Stimulated activated CD8-positive, alpha-beta memory T cell treated with anti-CD3 and anti-CD28 coated beads, Interleukin-7, amount 100 ng/mL, for 48 hours (primary cell): ENCODE measurements around the gene LSP1.
A peak's percentile ranks its signal among the peaks of the same experiment; 100 is the strongest.

Experiments used
- DNase-seq, 2 donors: peaks; one replicate each; pipeline ENCODE4 v3.0.0-alpha.2; 2020; ENCODE audit warnings: low read depth in 1 of 2; ENCODE audit errors: extremely low read depth in 1 of 2

Gene LSP1

DNA sequence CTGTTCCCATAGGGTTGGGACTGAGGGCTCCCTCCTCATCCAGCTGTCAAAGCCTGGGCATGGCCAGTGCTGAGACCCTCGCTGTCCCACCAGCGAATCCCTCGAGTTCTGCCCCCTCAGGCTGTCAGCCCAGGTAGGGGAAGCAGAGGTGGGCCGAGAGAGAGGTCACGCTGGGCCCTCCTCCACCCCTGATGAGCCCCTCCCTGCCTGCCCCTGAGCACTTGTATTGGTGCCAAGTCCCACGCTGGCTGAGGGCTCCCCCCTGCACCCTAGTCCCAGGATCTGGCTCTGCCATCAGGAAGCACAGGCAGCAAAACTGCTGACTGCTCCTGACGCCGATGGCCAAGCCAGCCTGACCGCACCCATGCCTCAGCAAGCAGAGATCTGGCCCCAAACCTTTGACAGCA is 35.5 kb downstream of the LSP1 start:
- DNase-seq: no peak

DNA sequence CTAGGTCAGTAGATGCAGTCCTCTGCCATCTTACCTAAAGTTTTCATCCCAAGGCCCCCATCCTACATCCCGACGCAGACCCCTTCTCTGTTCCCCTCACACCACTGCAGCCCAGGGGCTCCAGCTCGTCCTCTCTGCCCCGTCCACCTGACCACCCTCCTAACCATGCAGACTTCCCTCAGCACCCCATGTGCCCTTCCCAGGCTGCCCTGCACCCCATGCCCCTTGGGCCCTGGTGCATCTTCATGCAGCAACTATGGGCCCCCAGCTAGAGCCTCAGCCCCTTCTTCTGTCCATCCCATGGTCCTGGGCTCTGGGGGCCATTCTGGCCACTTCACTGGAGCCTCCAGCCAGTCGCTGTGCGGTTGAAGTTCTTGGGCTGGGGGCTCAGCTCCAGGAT is 35.9 kb downstream of the LSP1 start:
- no peak for DNase-seq

DNA sequence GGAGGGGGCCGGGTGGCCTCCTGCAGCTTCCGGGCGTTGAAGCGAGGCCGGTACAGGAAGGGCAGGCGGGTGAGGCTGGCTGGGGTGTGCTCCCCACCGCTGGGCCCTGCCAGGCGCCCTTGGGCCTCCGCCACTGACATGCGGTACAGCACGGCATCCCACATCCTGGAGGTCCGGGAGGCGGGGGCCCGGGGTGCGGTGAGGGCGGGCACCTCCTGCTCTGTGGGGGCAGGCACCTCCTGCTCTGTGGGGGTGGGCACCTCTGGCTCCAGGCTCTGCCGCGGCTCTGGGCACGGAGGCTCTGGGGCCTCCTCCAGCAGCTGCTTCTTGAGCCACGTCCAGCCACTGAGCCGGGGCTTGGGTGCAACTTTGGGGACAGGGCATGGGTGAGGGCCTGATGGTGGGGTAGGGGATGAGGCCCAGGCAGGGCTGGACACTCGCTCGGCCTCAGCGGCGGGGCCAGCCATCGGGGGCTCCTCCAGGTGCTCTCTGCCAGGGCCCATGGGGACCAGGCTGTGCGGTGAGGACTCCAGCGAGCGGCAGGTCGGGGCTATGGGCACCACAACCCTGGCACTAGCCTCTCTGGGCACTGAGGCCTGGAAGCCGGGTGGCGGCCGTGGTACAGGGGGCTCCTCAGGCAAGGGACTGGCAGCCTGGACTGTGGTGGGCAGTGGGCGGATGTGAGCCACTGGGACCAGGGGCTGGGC is 36.5 kb downstream of the LSP1 start:
- DNase-seq: peak; percentile 63 to 66

DNA sequence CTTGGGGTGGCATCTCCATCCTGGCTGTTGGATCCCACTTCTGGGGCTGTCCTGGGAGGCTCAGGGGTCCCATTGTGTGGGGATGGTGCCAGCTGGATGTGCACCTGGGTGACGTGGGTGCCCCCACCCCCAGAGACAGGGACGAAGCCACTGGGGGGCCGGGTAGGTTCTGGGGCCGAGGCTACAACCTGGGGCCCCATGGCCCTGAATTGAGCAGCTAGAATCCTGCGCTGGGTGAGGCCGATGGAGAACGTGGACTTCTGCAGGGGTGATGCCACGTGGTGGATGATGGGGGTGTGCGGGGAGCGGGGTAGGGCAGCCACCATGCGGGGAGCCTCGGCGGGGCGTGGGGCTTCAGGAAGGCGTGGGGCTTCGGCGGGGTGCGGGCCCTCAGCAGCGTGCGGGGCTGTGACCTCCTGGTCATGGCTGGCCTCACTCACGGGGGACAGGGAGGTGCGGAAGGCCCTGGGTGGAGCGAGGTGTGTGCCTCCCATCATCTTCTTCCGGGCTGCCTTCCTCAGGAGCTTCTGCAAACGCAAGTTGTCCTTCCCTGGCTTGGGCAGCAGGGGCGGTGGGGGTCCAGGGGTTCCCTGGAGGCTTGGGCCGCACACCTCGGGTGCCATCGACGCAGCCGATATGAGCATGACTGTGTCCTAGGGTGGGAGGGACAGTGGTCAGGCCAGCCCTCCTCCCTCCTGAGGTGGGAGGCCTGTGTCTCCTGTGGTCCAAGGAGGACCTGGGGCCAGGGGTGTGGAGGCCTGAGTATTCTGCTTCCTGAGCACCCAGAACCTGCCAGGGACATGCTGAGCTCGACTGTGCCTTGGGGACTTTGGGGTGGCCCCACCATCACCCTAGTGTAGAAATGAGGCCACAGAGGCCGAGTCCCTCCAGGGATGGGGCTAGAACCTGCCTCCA is 37.3 kb downstream of the LSP1 start:
- no peak for DNase-seq

DNA sequence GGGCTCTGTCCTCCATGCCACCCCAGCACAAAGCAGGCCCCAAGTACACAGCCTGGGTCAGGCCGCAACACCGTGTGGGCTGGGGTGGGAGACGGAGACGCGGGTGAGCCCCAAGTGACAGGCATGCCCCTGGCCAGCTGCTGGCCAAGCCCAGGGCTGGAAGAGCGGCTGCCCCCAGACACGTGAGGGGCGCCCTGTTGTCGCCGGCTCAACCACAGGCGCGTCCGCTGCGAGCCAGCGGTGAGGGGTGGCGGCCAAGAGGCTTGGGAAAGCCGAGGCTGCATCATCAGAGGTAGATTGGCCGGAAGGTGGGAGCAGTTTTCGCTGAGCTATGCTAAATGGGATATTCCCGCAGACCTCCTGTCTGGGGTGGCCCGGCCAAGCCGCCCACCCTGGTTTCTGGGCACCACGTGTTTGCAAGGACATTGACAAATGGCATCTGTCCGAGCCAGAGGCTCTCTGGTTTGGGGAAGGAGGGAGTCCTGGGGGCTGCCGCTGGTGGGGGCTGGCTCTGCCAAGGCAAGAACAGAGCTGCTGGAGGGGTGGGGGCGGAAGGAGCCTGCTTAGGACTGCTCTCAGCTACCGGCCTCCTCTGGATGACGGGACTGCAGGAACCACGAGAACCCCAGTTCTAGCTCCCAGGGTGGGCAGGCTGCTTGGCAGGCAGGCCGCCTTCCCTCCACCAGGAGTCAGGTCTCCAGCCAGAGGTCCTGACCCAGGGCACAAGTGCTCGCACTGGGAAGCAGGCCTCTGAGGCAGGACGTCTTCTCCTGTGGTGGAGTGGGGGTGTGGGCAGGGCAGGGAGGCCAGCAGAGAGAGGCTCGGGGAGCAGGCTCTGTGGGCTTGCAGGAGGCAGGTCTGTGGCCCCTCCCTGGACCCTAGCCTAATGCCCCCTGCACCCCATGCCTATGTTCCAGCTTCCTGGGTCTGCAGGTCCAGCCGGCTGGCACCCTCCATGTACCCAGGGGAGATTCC is 38.3 kb downstream of the LSP1 start:
- DNase-seq: no peak

DNA sequence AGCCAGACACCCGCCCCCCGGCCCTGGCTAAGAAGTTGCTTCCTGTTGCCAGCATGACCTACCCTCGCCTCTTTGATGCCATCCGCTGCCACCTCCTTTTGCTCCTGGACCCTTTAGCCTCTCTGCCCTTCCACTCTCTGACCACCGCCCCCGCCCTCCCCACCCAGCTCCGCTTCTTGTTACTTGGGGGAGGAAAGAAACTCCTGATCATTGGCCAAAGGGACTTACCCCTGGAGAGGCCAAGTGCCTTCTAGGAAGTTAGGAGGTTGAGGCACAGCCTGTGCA is 38.9 kb downstream of the LSP1 start, which contains the start of gene PRR33:
Gene PRR33, minus strand, starts transcription at position 65 of the 285 bp plus-strand sequence. CDS start 1,311 bp downstream, outside the sequence.
- no peak for DNase-seq

DNA sequence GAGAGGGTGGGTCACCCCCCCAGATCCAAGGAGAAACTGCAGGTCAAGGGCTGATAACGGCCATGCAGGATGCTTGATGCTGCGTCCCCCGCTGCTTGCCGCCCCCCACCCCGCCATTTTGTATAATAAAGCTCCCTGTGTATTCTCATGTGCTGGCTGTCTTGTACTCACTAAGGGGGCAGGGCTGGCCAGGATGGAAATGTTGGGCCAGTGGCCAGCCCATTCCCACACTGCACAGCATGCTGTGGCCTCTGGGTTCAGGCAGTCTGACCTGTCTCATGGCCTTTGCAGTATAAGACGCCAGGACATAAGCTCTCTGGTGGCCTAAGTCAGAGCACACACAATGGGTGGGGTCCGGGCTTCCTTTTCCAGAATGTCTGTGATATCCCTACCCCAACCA is 39.2 kb downstream of the LSP1 start:
- no peak for DNase-seq

DNA sequence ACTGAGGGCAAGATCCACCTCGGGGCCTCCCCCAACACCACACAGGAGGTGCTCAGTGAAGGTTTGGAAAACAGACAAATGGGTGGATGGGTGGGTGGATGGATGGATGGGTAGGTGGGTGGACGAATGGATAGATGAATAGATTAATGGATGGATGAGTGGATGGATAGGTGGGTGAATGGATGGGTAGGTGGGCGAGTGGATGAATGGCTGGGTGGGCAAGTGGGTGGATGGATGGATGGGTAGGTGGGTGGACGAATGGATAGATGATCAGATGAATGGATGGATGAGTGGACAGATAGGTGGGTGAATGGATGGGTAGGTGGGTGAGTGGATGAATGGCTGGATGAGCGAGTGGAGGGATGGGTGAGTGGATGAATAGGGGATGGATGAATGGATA is 39.7 kb downstream of the LSP1 start:
- DNase-seq: no peak

DNA sequence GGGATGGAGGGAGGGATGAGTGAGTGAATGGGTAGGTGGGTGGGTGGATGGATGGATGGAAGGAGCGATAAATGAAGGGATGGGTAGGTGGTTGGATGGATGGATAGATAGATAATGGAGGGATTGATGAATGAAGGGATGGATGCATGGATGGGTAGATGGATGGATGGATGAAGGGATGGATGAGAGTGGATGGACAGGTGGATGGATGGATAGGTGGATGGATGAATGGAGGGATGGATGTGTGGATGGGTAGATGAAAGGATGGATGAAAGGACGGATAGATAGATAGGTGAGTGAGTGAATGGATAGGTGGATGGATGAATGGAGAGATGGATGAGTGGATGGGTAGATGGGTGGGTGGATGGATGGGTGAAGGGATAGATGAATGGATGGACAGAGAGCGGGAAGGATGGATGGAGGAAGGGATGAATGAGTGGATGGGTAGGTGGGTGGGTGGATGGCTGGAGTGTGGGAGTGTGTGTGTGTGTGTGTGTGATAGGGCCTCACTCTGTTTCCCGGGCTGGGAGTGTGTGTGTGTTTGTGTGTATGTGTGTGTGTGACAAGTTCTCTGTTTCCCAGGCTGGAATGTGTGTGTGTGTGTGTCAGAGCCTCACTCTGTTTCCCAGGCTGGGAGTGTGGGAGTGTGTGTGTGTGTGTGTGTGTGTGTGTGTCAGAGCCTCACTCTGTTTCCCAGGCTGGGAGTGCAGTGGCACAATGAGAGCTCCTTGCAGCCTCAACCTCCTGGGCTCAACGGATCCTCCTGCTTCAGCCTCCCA is 40.9 kb downstream of the LSP1 start:
- DNase-seq: no peak

DNA sequence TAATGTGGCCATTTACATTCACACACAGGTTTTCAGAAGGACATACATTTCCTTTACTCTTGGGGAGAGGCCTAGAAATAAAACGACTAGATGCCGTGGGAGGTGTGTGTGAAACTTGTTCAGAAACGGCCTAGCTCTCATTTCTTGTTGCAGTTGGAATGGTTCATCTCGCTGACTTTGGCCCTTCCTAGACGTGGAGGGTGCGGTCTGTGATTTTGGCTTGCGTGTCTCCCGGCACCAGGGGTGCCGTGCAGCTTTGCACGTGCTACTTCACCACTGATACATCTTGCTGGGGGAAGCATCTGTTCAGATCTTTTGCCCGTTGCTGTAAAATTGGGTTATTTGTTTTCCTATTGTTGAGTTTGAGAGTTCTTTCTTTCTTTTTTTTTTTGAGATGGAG is 41.9 kb downstream of the LSP1 start:
- no peak for DNase-seq

DNA sequence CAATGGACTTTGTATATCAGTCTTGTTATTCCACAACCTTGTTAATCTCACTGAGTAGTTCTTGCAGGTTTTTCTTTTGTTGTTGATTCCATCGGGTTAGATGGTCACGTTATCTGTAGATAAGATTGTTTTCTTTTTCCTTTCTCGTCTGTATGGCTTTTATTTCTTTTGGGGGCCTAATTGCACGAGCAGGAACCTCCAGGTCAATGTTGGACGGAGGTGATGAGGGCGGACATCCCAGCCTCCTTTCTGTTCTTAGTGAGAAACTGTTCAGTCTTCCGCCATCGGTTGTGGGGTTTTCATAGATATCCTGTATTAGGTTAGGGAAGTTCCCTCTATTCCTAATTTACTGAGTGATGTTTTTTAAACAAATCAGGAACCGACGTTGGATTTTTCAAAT is 43.6 kb downstream of the LSP1 start:
- no peak for DNase-seq

DNA sequence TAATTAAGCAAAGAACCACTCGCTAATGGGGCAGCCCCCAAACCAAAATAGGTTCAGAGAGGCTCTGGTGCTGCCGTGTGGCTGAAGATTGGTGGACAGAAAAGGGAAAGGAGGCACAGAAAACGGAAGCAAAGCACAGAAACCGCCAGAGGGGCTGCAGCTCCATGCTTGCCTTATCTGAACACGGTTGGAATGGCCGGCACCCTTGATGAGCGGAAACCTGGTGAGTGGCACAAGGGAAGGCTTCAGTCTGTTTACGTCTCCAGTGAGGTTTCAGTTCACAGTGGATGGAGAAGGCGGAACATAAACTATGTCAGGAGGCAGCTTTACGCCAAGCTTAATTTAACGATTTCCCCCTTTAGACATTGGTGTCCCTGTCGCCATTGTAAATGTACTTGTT is 44.0 kb downstream of the LSP1 start:
- no peak for DNase-seq

DNA sequence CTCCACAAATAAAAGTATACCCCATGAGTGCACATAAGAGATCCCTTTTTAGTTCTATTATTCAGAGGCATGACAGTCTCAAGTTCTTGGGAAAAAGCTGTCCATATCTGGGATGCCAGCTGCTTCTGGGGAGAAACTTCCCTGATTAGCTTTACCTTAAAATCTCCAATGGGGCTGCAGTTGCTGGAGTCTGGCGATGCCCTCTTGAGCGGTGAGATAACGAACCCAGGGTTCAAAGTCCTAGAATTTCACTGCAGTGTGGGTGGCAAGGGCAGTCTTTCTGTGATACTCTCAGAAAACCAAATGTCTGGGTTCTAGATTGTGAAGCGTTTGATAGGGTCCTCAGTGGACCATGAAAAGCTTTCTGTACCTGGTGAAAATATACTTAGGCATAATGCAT is 46.2 kb downstream of the LSP1 start:
- no peak for DNase-seq

DNA sequence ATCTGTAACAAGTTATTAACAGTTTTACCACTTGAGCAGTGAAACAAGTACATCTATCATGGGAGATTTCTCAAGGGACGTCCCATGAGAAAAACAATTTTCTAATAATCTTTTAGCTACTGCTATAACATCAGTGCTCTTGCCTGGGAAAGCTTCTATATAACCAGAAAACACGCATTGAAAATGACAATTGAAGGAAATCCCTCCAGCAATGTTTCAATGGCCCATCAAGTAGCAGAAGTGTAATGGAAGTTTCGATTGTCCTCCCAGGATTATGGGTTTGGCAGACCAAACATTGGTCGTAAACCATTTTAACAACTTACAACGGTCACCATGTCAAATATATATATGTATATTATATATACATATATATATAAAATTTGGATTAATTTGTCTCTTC is 46.8 kb downstream of the LSP1 start:
- DNase-seq: no peak

DNA sequence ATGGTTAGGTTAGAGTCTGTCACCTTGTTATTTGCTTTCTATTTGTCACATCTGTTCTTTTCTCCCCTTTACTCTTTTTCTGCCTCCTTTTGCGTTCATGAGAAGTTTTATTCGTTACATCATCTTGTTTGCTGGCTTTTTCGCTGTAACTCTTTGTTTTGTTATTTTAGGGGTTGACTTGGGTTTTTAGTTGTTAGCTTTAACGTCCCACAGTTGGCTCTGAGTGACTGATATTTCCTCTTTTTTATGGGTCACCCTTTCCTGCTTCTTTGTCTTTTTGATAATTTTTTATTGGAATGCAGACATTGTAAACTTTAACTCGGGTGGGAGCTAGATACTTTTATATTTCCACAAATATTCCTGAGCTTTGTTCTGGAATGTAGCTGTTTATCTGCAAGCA is 53.3 kb downstream of the LSP1 start:
- no peak for DNase-seq

DNA sequence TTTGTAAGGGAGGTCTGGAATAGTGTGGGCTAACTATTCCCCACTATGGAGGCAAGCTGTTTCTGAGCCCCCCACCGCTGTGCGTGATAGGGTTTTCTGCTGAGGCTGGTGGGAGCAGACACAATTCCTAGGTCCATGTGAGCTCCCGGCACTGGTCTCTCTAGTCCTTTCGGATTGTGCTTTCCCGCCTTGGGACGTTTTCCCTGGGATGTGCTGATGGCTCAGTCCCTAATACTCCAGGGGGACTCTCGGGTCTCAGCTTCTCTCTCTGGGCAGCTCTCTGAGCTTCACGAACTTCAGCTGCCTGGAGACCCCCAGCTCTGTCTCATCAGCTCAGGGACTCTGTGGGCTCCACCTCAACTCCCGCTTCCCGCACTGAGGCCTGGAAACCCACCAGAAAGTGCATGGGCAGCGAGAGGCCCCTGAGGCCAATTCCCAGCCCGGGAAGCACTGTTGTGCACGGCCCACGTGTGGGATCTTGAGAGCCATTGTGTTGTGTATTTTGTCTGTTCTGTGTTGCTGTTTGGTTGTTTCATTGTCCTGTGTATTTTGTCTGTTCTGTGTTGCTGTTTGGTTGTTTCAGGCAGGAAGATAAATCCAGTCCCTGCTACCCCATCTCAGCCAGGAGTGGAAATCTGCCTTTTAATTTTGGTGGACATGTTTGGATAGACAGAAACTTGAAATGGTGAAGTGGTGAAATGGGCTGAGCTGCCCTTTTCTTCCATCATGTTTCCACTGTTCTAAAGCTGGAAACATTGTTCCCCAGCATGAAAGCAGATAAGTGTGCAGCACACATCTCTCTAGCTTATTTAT is 53.9 kb downstream of the LSP1 start:
- DNase-seq: no peak

DNA sequence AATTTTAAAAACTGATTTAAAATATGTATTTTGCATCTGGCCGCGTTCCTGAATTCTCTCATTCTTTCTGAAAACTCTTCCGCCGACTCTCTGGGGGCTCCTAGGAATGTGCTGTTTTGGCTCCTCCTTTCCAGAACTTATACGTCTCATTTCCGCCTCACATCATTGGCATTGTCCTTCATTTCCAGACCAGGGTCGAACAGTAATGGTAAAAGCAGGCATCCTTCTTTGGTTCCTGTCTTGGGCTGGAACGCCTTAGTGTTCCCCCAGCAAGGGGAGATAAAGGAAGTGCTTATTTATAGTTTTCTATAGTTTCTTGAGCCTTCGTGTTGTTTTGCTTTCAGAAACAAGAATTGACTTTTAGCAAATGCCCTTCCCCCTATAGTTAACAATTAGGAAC is 55.7 kb downstream of the LSP1 start:
- DNase-seq: no peak

DNA sequence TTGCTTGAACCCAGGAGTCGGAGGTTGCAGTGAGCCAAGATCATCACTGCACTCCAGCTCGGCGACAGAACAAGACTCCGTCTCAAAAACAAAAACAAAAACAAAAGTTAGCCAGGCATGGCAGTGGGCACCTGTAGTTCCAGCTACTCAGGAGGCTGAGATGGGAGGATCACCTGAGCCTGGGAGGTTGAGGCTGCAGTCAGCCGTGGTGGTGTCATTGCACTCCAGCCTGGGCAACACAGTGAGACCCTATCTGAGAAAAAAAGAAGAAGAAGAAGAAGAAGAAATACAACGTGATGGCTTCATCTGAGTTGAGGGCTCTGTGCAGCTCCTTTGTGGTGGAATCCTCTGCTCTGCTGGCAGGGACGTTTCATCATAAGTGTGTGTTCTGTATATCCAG is 56.6 kb downstream of the LSP1 start:
- DNase-seq: no peak

DNA sequence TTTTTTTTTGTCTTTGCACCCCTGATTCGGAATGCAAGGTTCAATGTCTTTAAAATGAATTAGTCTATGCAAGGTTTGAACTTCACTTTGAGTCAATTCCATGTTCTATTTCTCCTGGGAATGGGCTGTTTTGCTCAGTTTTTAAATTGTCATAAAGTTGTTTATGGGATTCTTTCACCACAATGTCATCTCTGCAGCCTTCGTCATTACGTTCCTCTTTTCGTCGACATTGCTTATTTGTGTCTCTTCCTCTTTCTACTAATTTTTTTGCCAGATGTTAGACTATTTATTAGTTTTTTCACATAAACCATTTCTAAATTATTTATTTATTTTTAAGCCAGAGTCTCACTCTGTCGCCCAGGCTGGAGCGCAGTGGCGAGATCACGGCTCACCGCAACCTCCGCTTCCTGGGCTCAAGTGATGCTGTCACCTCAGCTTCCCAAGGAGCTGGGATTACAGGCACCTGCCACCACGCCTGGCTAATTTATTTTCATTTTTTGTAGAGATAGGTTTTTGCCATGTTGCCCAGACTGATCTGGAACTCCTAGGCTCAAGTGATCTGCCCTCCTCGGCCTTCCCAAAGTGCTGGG is 59.5 kb downstream of the LSP1 start:
- no peak for DNase-seq
